Activated naive CD4-positive, alpha-beta T cell (primary cell): Measurements from ENCODE around the gene SRPK2.
"Not testable (repeated sequence)": the region's sequence is repeated elsewhere in the genome, so short reads cannot be mapped to it uniquely, and the experiment has no call there.

Source experiments
- DNase-seq, 4 experiments: peaks; one replicate each; lab custom pipeline; 2025; lab: John Stamatoyannopoulos, UW

Gene SRPK2

DNA sequence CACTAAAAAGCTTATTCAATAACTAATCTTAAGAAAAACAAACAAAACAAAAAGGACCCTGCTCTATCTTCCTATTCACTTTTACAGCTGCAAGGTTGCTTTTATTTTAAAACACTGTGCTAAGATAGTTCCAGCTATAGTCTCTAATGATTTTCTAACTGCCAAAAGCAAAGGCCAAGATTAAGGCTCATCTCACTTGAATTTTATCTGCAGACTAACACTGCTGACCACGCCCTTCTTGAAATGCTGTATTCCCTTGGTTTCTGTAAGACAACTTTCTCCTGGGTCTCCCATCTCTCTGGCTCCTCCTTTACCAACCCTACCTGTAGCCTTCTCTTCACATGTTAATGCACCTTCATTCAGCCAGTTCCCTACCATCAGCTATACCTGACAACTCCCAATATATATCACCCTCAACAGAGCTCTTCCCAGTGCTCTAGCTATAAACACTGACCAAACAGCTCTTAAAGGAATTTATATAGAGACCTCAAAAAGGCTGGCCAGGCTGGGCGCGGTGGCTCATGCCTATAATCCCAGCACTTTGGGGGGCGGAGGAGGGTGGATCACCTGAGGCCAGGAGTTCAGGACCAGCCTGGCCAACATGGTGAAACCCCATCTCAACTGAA lies 11.7 kb downstream of the SRPK2 start:
- DNase-seq = no peak

DNA sequence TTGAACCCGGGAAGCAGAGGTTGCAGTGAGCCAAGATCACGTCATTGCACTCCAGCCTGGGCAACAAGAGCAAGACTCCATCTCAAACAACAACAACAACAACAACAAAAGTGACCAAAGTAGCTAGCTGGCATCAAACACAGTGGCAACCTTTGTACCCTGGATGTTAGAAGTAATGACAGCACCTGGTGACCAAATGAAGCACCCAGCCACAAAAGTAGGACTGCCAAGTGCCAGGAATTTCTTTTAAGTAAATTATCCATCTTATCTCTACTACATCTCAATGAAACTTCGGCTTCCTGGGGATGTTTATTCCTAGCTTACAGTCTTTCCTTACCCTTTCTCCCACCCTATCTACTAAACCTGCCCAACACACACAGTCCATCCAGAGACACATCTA lies 18.8 kb downstream of the SRPK2 start:
- no peak for DNase-seq

DNA sequence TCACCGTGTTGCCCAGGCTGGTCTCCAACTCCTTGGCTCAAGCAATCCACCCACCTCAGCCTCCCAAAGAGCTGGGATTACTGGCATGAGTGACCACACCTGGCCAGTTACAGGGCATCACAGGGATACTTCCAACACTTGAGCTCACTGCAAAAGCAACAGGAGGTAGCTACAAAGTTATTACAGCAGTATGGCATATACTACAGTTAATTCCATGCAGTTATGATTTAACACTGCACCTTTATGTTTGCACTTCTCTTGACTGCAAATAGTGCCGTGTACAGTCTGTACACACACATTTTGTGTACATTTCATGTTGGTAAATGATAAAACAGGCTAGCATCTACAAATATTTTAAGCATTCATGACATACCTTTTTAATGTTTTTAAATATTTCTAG lies 21.3 kb downstream of the SRPK2 start:
- DNase-seq = no peak

GRCh38 chr7:105365541-105366534 lies 22.9 kb downstream of the SRPK2 start:
- no peak for DNase-seq

GRCh38 chr7:105364684-105365083 lies 24.0 kb downstream of the SRPK2 start:
- DNase-seq = no peak

DNA sequence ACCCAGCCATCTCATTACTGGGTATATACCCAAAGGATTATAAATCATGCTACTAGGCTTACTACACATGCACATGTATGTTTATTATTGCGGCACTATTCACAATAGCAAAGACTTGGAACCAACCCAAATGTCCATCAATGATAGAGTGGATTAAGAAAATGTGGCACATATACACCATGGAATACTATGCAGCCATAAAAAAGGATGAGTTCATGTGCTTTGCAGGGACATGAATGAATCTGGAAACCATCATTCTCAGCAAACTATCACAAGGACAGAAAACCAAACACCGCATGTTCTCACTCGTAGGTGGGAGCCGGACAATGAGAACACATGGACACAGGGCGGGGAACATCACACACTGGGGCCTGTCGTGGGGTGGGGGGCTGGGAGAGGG lies 25.1 kb downstream of the SRPK2 start:
- not testable (repeated sequence) for DNase-seq

DNA sequence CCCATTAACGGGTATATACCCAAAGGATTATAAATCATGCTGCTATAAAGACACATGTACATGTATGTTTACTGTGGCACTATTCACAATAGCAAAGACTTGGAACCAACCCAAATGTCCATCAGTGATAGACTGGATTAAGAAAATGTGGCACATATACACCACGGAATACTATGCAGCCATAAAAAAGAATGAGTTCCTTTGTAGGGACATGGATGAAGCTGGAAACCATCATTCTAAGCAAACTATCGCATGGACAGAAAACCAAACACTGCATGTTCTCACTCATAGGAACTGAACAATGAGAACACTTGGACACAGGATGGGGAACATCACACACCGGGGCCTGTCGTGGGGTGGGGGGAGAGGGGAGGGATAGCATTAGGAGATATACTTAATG lies 26.0 kb downstream of the SRPK2 start:
- DNase-seq = not testable (repeated sequence)

DNA sequence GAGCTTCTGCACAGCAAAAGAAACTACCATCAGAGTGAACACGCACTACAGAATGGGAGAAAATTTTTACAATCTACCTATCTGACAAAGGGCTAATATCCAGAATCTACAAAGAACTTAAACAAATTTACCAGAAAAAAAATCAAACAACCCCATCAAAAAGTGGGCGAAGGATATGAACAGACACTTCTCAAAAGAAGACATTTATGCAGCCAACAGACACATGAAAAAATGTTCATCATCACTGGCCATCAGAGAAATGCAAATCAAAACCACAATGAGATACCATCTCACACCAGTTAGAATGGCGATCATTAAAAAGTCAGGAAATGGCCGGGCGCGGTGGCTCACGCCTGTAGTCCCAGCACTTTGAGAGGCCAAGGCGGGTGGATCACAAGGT lies 26.7 kb downstream of the SRPK2 start:
- DNase-seq = not testable (repeated sequence)

DNA sequence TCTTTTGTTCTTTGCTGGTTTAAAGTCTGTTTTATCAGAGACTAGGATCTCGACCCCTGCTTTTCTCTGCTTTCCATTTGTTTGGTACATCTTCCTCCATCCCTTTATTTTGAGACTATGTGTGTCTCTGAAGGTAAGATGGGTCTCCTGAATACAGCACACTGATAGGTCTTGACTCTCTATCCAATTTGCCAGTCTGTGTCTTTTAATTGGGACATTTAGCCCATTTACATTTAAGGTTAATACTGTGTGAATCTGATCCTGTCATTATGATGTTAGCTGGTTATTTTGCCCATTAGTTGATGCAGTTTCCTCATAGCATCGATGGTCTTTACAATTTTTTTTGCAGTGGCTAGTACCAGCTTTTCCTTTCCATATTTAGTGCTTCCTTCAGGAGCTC lies 28.6 kb downstream of the SRPK2 start:
- not testable (repeated sequence) for DNase-seq

DNA sequence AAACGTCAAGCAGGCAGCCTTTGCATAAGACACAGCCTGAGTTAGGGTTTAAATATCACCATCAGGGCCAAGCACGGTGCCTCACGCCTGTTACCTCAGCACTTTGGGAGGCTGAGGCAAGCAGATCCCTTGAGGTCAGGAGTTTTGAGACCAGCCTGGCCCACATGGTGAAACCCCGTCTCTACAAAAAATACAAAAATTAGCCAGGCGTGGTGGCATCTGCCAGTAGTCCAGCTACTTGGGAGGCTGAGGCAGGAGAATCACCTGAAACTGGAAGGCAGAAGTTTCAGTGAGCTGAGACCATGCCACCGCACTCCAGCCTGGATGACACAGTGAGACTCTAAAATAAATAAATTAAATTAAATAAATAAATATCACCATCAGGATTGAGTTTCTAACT lies 33.0 kb downstream of the SRPK2 start:
- DNase-seq = no peak

DNA sequence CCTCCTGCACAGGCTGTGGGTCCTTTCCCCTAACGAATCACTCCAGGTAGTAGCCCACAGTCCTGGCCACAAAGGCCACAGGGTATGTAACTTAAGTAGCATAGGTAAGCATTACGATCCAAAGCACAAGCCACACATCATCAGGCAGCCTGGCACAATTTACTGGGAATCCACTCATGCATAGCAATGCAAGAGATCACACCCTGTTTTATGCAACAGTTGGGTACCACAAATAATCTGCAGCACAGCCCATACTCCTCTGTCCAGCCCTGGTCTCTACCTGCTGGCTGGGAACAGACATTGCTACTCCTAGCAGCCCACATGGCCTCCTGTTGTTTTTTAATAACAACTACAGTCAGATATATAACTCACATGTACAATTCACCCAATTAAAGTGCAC lies 34.3 kb downstream of the SRPK2 start:
- DNase-seq = no peak

GRCh38 chr7:105353752-105354328 lies 34.9 kb downstream of the SRPK2 start:
- DNase-seq = no peak

DNA sequence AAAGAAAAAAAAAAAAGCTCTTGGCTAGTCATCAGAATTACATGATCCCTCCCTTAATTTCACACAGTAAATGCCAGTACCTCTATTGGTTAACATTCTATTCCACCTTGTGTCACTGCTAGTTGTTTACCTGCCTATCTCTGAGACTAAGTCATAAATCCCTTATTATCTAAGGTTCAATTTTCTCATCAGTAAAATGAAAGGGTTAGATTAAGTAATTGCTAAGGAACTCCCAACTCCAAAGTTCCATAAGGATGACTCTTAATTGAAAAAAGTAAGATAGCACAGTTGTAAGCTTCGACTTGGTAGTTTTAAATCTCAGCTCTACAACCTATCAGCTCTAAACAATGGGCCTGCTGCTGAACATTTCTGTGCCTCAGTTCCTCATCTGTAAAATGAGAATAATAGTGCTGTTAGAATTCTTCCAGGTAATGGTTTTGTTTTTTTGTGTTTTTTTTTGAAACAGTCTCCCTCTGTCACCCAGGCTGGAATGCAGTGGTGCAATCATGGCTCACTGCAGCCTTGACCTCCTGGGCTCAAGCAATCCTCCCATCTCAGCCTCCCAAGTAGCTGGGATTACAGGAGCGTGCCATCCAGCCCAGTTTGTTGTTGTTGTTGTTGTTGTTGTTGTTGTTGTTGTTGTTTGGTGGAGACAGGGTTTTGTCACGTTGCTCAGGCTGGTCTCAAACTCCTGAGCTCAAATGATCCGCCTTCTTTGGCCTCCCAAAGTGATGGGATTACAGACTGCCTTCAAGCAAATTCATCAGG lies 35.6 kb downstream of the SRPK2 start:
- no peak for DNase-seq

- peak in 2 of 4 experiments; percentile 7 to 14 for DNase-seq
Measured at GRCh38 chr7:105352018-105352612, 36.6 kb downstream of the SRPK2 start.

DNA sequence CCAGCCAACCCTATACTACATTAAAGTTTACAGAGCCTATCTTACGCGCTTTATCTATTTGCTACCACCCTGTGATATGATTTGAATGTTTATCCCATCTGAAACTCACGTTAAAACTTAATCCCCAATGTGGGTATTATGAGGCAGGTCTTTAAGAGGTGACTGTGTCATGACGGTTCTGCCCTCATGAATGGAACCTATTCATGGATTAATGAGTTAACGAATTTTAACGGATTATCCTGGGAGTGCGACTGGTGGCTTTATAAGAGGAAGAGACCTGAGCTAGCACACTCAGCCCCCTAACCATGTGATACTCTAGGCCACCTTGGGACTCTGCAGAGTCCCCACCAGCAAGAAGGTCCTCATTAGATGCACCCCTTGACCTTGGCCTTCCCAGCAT lies 37.8 kb downstream of the SRPK2 start:
- no peak for DNase-seq

DNA sequence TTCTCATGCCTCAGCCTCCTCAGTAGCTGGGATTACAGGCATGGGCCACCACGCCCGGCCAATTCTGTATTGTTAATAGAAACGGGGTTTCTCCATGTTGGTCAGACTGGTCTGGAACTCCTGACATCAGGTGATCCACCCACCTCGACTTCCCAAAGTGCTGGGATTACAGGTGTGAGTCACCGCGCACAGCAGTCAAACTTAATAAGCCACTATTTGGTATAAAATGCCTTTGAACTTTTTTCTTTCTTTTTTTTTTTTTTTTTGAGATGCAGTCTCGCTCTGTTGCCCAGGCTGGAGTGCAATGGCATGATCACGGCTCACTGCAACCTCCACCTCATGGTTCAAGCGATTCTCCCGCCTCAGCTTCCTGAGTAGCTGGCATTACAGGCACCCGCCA lies 40.5 kb downstream of the SRPK2 start:
- not testable (repeated sequence) for DNase-seq

GRCh38 chr7:105346593-105347322 lies 42.0 kb downstream of the SRPK2 start:
- no peak for DNase-seq

- no peak for DNase-seq
Measured at GRCh38 chr7:105346138-105346537, 42.6 kb downstream of the SRPK2 start.

DNA sequence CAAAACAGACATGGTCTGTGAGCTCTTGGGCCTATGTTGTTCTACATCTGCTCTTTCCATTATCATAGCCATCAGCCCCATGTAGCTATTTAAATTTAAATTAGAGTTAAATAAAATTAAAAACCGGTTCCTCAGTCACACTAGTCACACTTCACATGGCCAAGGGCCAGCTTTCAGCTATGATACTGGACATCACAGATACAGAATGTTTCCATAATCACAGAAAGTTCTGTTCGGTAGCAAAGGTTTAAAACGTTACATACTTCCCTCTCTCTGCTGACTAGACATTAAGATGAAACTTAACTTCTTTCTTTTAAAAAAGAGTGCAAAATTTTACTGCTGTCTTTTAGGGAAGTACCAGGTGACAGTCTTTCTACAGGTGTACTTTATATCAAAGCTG lies 43.0 kb downstream of the SRPK2 start:
- no peak for DNase-seq

DNA sequence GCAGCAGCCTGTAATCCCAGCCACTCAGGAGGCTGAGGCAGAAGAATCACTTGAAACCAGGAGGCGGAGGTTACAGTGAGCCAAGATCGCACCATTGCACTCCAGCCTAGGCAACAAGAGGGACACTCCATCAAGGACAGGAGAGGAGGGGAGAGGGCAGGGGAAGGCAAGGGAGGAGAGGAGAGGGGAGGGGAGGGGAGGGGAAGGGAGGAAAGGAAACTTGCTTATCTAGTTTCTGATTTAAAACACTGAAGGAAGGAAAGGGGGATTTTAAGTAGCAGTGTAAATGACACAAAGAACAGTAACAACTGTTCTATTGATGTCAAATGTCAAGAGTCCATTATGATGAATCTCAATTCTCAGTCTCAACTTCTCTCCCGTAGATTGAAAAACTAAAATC lies 43.7 kb downstream of the SRPK2 start:
- no peak for DNase-seq
